B cell (primary cell): ENCODE data around the gene PLPPR5.

Experiments
- CTCF ChIP-seq: fragments of 200-600 bp; IDR thresholded peaks from one replicate; pipeline ENCODE4 v1.8.0; 2022; ENCODE audit warnings: antibody characterized with exemption, mild to moderate bottlenecking
- EZH2 ChIP-seq: IDR thresholded peaks from 2 replicates; pipeline ENCODE4 v1.6.1; 2012; ENCODE audit warnings: borderline replicate concordance, low read depth, mild to moderate bottlenecking, moderate library complexity, low read length; ENCODE audit not compliant: insufficient read depth, poor library complexity, severe bottlenecking

GRCh38 chr1:98924977-98925376 is 79.7 kb downstream of the PLPPR5 start:
- TF ChIP-seq CTCF (no peak), EZH2 (no peak)
